Activated T-helper 2 cell treated with anti-CD3 and anti-CD28 coated beads, Interferon-gamma antibody, Interleukin-2, Interleukin-4, amounts not matched to agents 10 μg/mL and 5 μg/mL and 100 μg/mL, durations not matched to agents 14 hours and 24 hours and 36 hours (primary cell): ENCODE measurements around the gene FOXN1. TPM values are rescaled to one million over a fixed set of nuclear protein-coding genes. Genes with fewer than 3 reads are reported as not detected.
"Not testable (repeated sequence)": the region's sequence is repeated elsewhere in the genome, so short reads cannot be mapped to it uniquely, and the experiment has no call there.

Source experiments
- DNase-seq: peaks from one replicate; pipeline ENCODE4 v3.0.0; 2021; ENCODE audit warnings: low spot score
- H3K27ac Mint-ChIP-seq: one replicate; pipeline ENCODE4 v1.8.0; 2021; ENCODE audit warnings: mixed read lengths
- H3K27me3 Mint-ChIP-seq: one replicate; pipeline ENCODE4 v1.8.0; 2021; ENCODE audit warnings: low read depth, mixed read lengths
- H3K36me3 Mint-ChIP-seq: one replicate; pipeline ENCODE4 v1.8.0; 2021; ENCODE audit warnings: low read depth, mixed read lengths
- H3K4me1 Mint-ChIP-seq: one replicate; pipeline ENCODE4 v1.8.0; 2021; ENCODE audit warnings: low read depth, mixed read lengths
- H3K4me3 Mint-ChIP-seq: one replicate; pipeline ENCODE4 v1.8.0; 2021; ENCODE audit warnings: low read depth, mild to moderate bottlenecking, moderate library complexity, mixed read lengths
- H3K9me3 Mint-ChIP-seq: one replicate; pipeline ENCODE4 v1.8.0; 2021; ENCODE audit warnings: mixed read lengths
- intact Hi-C: fragments of 100-400 bp; cut with micrococcal nuclease; formaldehyde crosslinking; loops from one replicate; pipeline ENCODE4 v1.15.1; 2023
- total RNA-seq: library from RNA; stranded (reverse); gene quantifications from 2 replicates; pipeline ENCODE4 v1.2.3, GENCODE V29; 2022

FOXN1 gene
- total RNA-seq, 1 donor from 2014 or later, result not detected

GRCh38 chr17:28573040-28573380, 66.9 kb downstream of the FOXN1 start:
- Mint-ChIP-seq H3K9me3 (no peaks in the 10 kb centered on the region), H3K36me3 (peaks cover 60% of the 10 kb centered on the region), H3K27ac (no peak overlapping the region), H3K4me1 (peaks cover 51% of the 10 kb centered on the region), H3K4me3 (no peak overlapping the region), H3K27me3 (no peaks in the 10 kb centered on the region)
- DNase-seq, result no peak
- intact Hi-C loops, result no loop called here

- intact Hi-C loops, result no loop called here
- H3K4me3 Mint-ChIP-seq, result no peak overlapping the region
- H3K36me3 Mint-ChIP-seq, result peaks cover 61% of the 10 kb centered on the region
- DNase-seq, result no peak
- peaks cover 48% of the 10 kb centered on the region for H3K4me1 Mint-ChIP-seq
- no peaks in the 10 kb centered on the region for H3K27me3 Mint-ChIP-seq
- no peaks in the 10 kb centered on the region for H3K9me3 Mint-ChIP-seq
- H3K27ac Mint-ChIP-seq, result no peak overlapping the region
Observed at GRCh38 chr17:28573521-28573920, 67.4 kb downstream of the FOXN1 start.

- Mint-ChIP-seq H3K4me1 (peaks cover 53% of the 10 kb centered on the region), H3K9me3 (no peaks in the 10 kb centered on the region), H3K36me3 (peaks cover 64% of the 10 kb centered on the region), H3K4me3 (peak overlapping the region; percentile 11), H3K27me3 (no peaks in the 10 kb centered on the region), H3K27ac (no peak overlapping the region)
- intact Hi-C loops, result no loop called here
- no peak for DNase-seq
Observed at GRCh38 chr17:28573966-28574480, 67.9 kb downstream of the FOXN1 start.

GRCh38 chr17:28574526-28574925, 68.4 kb downstream of the FOXN1 start:
- no peak for DNase-seq

GRCh38 chr17:28575126-28575795, 69.1 kb downstream of the FOXN1 start:
- intact Hi-C loops, result no loop called here

More at GRCh38 chr17:28574526-28574925, 68.4 kb downstream of the FOXN1 start:
- Mint-ChIP-seq H3K4me1 (peaks cover 56% of the 10 kb centered on the region), H3K9me3 (no peaks in the 10 kb centered on the region), H3K36me3 (peaks cover 67% of the 10 kb centered on the region), H3K27me3 (no peaks in the 10 kb centered on the region), H3K27ac (no peak overlapping the region), H3K4me3 (peak overlapping the region; percentile 11)
- intact Hi-C loops, result no loop called here

GRCh38 chr17:28576016-28576415, 69.9 kb downstream of the FOXN1 start:
- Mint-ChIP-seq H3K4me3 (peak overlapping the region; percentile 91), H3K4me1 (peaks cover 61% of the 10 kb centered on the region), H3K36me3 (peaks cover 69% of the 10 kb centered on the region), H3K27ac (peak overlapping the region; percentile 93)
- DNase-seq, H3K27me3 Mint-ChIP-seq, H3K9me3 Mint-ChIP-seq: not testable (repeated sequence)
- intact Hi-C loops, result loop anchor here (1.0 kb wide), 1 partner anchor 22 kb away; no protein-coding TSS in a partner anchor

More at GRCh38 chr17:28575126-28575795, 69.1 kb downstream of the FOXN1 start:
- Mint-ChIP-seq H3K27me3 (no peaks in the 10 kb centered on the region), H3K36me3 (peaks cover 67% of the 10 kb centered on the region), H3K4me3 (peak overlapping the region; percentile 91), H3K9me3 (no peaks in the 10 kb centered on the region), H3K27ac (no peak overlapping the region), H3K4me1 (peaks cover 58% of the 10 kb centered on the region)
- DNase-seq, result no peak

GRCh38 chr17:28576758-28577465, 70.8 kb downstream of the FOXN1 start, which contains the start of gene ALDOC:
Gene ALDOC (minus strand): TSS chr17:28576895. CDS start chr17:28575532, 1,363 bp downstream.
- Mint-ChIP-seq H3K27ac (peak within 1 kb of the TSS; percentile 93), H3K4me1 (peaks cover 57% of the 10 kb centered on the region), H3K27me3 (no peaks in the 10 kb centered on the region), H3K4me3 (peak within 1 kb of the TSS; percentile 91), H3K9me3 (no peaks in the 10 kb centered on the region), H3K36me3 (peaks cover 69% of the 10 kb centered on the region)
- intact Hi-C loops, result loop anchor here (1.0 kb wide), 1 partner anchor 21 kb away; no protein-coding TSS in a partner anchor
- DNase-seq, result peak; percentile 97

- Mint-ChIP-seq H3K27ac (peak overlapping the region; percentile 93), H3K4me1 (peaks cover 52% of the 10 kb centered on the region), H3K36me3 (peaks cover 69% of the 10 kb centered on the region), H3K27me3 (no peaks in the 10 kb centered on the region), H3K4me3 (no peak overlapping the region), H3K9me3 (no peaks in the 10 kb centered on the region)
- intact Hi-C loops, result no loop called here
- no peak for DNase-seq
Observed at GRCh38 chr17:28577466-28577824, 71.3 kb downstream of the FOXN1 start.

- H3K36me3 Mint-ChIP-seq, result peaks cover 60% of the 10 kb centered on the region
- H3K27me3 Mint-ChIP-seq, result no peaks in the 10 kb centered on the region
- H3K27ac Mint-ChIP-seq, result peak overlapping the region; percentile 89
- H3K9me3 Mint-ChIP-seq, result no peaks in the 10 kb centered on the region
- H3K4me3 Mint-ChIP-seq, result peak overlapping the region; percentile 34
- no peak for DNase-seq
- intact Hi-C loops, result no loop called here
- peaks cover 44% of the 10 kb centered on the region for H3K4me1 Mint-ChIP-seq
Observed at GRCh38 chr17:28578246-28579195, 72.4 kb downstream of the FOXN1 start.

GRCh38 chr17:28579526-28579925, 73.4 kb downstream of the FOXN1 start:
- Mint-ChIP-seq H3K36me3 (peaks cover 50% of the 10 kb centered on the region), H3K4me1 (peaks cover 40% of the 10 kb centered on the region), H3K9me3 (no peaks in the 10 kb centered on the region), H3K4me3 (peak overlapping the region; percentile 34), H3K27me3 (no peaks in the 10 kb centered on the region), H3K27ac (peak overlapping the region; percentile 89)
- intact Hi-C loops, result no loop called here
- no peak for DNase-seq

GRCh38 chr17:28580959-28581358, 74.8 kb downstream of the FOXN1 start:
- Mint-ChIP-seq H3K4me1 (peaks cover 34% of the 10 kb centered on the region), H3K4me3 (no peak overlapping the region), H3K27me3 (no peaks in the 10 kb centered on the region), H3K27ac (peak overlapping the region; percentile 75), H3K36me3 (peaks cover 52% of the 10 kb centered on the region), H3K9me3 (no peaks in the 10 kb centered on the region)
- no peak for DNase-seq
- intact Hi-C loops, result no loop called here

- Mint-ChIP-seq H3K27me3 (no peaks in the 10 kb centered on the region), H3K4me3 (no peak overlapping the region), H3K4me1 (peaks cover 26% of the 10 kb centered on the region), H3K36me3 (peaks cover 53% of the 10 kb centered on the region), H3K9me3 (no peaks in the 10 kb centered on the region), H3K27ac (no peak overlapping the region)
- no peak for DNase-seq
- intact Hi-C loops, result no loop called here
Observed at GRCh38 chr17:28582513-28582912, 76.4 kb downstream of the FOXN1 start.
